Measurements from ENCODE around the gene XPA.

Gene XPA

GRCh38 chr9:97629156-97629555 lies 68.0 kb downstream of the XPA start:
- DNase-seq: no peak

GRCh38 chr9:97628668-97629067 lies 68.5 kb downstream of the XPA start:
- intact Hi-C loops (cut with DNase I): no loop called here
- DNase-seq: no peak

More at GRCh38 chr9:97629156-97629555, 68.0 kb downstream of the XPA start:
- intact Hi-C loops (cut with DNase I): no loop called here

- DNase-seq: no peak
- intact Hi-C loops (cut with DNase I): no loop called here
Observed at GRCh38 chr9:97627624-97628023, 69.5 kb downstream of the XPA start.

GRCh38 chr9:97625620-97626019 lies 71.5 kb downstream of the XPA start:
- no peak for DNase-seq
- intact Hi-C loops (cut with DNase I): no loop called here

Measured in head of caudate nucleus (tissue), 42 donors.